NCI-H69 (cell line): ENCODE measurements around the gene AKT2.

Source experiments
- DNase-seq: peaks from one replicate; lab custom pipeline; 2025; lab: John Stamatoyannopoulos, UW

The AKT2 gene

GRCh38 chr19:40252395-40252794 lies 32.8 kb downstream of the AKT2 start:
- DNase-seq, result no peak

DNA sequence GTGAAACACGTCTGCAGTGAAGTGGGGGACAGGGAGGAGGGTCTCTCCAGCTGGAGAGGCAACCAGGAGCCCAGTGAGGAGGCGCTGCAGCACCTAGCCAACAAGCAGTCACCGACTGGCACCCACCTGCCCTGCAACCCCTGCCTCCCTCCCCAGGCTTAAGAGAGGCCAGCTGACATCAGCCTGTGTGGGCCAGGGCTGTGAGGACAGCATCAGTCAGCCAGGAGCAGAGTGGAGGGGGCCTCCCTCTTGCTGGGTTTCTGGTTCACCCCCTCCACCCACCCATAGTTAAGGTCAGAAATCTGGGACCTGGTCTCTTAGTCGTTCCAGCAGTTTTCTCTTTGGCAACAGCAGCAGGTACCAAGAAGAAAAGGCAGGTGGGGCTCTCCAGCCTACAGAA lies 33.2 kb downstream of the AKT2 start:
- DNase-seq, result no peak

- DNase-seq, result no peak
These were observed 33.9 kb downstream of the AKT2 start for GRCh38 chr19:40251244-40251643.

DNA sequence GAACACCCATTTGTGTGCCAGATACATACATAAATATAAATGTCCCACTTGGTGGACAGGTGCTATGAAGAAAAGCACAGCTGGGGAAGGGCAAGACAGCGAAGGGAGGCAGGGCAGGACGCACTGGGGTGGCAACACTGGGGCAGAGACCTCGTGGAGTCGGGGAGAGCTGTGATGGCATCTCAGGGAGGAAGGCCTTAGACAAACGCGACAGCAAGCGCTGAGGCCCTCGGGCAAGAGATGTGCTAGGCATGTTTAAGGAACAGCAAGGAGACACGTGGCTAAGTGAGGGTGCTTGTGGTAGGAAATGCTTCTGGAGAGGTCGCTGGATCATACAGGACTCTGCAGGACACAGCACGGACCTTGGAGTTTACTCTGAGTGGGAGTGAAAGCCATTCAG lies 35.4 kb downstream of the AKT2 start:
- no peak for DNase-seq

DNA sequence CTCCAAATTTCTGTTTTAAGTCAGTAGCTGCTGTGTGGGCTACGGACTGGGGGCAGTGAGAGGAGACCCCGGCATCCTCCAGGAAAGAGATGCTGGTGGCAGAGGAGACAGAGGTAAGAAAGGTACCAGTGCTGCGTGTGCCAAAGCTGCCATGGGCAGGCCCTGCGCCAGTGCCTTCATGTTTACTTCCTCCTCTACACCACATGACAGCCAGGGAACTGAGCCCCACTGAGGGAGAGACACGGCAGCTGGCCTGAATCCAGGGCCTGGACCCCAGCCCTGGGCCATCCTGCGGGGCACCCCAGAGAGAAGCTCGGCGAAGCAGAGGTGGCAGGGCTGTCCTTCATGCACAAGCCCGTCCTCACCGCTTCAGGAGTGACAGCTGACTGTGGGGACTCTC lies 35.9 kb downstream of the AKT2 start:
- DNase-seq, result no peak

DNA sequence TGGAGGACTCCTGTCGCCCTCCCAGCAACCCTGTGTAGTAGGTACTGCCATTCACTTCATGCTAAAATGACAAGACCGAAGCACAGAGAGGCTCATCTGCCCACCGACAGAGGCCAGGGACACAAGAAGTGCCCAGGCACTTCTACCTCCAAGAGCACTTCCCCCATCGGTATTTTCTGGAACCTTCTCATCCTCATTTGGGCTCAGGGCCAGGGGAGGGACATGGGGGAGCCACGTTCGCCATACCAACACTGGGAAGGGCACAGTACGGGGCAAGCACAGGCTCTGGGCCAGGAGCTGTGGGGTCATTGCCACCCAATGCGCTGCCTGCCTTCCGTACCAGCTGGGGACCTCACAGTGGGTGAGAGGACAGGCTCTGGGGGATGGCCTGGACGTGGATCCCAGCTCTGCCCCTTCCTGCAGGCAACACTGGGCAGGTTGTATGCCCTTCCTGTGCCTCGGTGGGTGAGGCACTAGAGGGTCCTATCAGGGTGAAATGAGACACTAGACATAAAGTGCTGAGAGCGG lies 37.3 kb downstream of the AKT2 start:
- no peak for DNase-seq

GRCh38 chr19:40247178-40247577 lies 38.0 kb downstream of the AKT2 start:
- DNase-seq, result no peak

DNA sequence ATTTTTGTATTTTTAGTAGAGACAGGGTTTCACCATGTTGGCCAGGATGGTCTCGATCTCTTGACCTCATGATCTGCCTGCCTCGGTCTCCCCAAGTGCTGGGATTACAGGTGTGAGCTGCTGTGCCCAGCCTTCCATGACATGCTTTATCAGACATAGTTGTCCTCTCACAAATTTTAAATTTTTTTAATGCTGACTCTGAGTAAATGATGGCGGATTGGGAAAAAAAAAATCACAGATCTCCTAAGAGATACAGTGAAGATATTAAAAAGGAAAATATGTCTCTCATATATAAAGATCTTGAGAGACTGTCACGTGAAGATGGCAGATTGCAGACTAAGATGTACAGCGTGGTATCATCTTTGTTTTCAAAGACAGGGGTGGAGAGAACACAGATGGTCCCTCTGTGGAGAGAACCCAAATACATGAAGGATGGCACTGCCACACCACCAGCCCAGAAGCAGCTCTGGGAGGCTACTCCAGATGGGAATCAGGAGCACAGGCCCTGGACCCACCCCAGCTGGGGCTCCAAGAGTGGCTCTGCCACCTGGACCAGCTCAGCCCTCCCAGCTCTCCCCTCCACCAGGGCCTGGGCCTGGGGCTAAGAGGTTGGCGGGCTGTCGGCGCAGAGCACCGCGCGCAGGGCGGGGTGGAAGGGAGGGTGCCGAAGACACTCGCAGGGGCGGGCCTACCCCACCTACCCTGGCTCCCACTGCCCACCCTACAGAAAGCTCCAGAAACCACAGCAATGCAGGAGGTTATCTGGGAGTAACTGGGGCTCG lies 38.7 kb downstream of the AKT2 start:
- DNase-seq, result no peak

- DNase-seq, result no peak
These were observed 39.5 kb downstream of the AKT2 start for GRCh38 chr19:40245506-40246128.

- DNase-seq, result no peak
These were observed 40.4 kb downstream of the AKT2 start for GRCh38 chr19:40244579-40245317.

- no peak for DNase-seq
These were observed 42.0 kb downstream of the AKT2 start for GRCh38 chr19:40243181-40243580.

DNA sequence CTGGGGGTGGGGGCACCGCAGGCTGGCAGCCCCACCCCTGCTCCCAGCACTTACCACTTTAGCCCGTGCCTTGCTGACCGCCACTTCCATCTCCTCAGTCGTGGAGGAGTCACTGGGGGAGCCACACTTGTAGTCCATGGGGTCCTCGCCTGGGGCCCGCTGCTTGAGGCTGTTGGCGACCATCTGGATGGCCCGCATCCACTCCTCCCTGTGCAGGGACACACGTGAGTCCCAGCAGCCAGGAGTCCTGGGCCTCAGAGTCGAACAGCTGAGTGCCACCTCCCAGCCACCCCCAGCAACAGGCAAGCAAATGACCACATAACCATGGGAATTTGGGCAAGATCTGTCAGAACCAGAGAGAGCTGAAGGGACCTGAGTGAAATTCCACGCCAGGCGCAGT lies 42.7 kb downstream of the AKT2 start:
- no peak for DNase-seq

GRCh38 chr19:40241809-40242384 lies 43.2 kb downstream of the AKT2 start:
- DNase-seq, result no peak

DNA sequence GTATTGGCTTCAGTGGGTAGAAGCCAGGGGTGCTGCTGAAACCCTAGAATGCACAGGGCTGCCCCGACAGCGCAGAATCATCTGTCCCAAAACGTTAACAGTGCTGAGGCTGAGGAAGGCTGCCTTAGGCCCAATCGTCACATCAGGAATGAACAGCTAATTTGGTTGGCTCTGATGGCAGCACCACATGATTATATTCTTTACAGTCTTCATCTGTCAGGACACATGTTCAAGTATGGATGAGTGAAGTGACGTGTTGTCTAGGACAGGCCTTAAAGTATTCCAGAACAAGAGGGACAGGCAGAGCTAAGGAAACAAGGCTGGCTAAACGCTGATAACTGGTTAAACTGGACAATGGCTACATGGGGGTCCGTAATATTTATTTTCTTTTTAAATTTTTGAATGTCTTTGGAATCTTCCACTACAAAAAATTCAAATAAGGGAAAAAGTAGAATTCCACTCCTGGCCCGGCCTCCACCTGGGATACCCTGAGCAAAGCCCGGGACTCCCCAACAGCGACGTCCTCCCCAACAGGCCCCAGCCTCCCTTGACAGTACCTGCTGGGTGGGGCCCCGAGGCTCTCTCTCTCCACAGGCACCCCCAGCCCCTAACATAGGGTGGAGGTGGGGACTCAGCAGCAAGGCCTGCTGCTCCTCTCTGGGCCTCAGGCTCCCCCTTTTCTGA lies 43.9 kb downstream of the AKT2 start:
- no peak for DNase-seq

DNA sequence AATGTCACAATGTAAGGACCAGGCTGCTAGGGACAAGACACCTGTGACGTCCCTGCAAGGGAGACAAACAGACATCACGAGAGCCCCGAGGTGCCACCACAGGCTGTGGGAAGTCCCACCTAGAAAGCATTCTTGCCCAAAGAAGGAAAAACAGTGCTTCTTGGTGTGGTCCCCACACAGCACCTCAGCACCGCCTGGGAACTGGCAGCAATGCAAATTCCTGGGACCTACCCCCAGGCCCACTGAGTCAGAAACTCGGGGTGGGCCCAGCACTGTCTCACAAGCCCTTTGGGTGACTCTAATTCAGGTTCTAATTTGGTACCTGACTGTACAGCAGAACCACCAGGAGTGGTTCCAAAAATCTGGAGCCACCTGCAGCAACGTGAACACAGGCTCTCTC lies 44.8 kb downstream of the AKT2 start:
- no peak for DNase-seq

- no peak for DNase-seq
These were observed 45.5 kb downstream of the AKT2 start for GRCh38 chr19:40239415-40240226.

DNA sequence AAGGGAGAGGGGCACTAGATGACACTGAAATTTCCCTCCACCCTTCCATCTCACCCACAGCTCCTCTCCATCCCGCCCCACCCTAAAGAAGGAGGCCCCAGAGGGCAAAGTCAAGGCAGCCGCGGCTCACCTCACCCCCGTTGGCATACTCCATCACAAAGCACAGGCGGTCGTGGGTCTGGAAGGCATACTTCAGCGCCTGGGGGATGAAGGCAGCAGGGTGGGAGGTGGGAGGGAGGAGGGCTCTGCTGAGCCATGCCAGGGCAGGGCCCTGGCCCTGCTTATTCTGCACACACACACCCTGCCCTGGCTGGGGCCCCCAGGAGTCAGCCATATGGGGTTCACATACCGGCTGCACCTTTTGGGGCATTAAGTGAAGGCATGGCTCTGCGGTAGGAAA lies 46.4 kb downstream of the AKT2 start:
- no peak for DNase-seq

GRCh38 chr19:40237791-40238190 lies 47.4 kb downstream of the AKT2 start:
- DNase-seq, result no peak

DNA sequence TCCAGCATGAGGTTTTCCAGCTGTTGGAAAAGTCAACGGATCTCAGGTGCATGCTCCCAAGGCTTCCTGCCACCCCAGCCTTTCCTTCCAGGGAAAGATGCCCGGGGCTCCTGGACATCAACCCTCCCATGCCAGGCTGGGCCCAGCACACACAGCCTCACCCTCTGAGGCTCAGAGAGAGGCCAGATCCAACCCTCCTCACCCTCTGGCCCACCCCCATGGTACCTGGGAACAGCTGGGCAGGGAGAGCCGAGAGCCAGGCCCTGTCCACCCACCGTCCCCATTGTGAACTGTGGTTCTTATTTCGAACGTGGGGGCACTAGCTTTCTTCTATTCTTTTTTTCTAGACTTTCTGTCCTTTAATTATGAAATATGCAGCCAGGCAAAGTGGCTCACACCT lies 48.8 kb downstream of the AKT2 start:
- DNase-seq, result no peak

- no peak for DNase-seq
These were observed 49.2 kb downstream of the AKT2 start for GRCh38 chr19:40236026-40236355.
